HG02759 (cell line): Measurements from ENCODE around the gene ARPP21.

ENCODE experiments used
- ATAC-seq: cut with Tn5 transposase; IDR thresholded peaks from one replicate; pipeline ENCODE4 v1.9.1; 2021; ENCODE audit warnings: mild to moderate bottlenecking, moderate library complexity; ENCODE audit not compliant: unreplicated experiment

ARPP21 gene

DNA sequence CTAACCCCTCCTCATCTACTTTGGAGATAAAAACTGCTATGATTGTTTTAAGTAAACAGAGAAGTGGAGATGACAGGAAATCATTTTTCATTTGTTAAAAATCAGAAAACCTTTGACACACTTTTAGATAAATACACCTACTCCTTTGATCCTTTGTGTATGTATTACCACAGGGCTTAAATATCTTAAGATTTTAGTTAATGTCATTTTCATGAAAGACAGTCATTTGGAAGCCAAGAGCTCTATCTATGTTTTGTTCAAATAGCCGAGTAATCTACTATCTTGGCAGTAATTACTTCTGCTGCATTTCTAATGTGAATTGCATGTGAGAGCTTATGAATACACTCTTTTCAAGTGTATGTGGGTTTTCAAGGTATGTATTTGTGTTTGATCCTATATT is 2.0 kb downstream of the ARPP21 start:
- no peak for ATAC-seq

DNA sequence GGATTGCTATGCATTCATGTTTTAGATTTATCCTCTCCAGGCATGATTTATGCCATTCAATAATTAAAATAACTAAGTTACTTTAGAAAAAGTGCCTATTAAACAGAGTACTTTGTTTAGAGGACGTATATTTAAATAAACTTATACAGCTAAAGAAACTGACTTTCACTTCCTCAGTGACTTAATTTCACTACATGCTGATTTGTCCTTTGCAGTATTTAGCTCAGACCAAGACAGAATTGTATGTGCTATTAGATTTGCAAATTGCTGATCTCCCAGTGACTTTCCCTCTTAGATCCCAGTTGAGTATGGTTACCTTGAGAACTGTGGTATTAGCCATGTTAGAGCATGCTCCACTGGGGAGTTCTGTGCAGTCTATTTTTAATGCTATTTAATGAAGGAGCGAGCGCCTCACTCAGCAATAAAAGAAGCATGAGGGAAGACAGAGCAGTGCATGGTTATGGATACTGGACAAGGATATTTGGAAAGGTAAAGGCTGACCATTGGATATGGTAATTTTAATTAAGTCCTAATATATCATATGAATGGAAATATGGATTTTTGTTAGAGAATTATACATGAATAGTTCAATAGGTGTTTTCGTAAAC is 2.7 kb downstream of the ARPP21 start:
- no peak for ATAC-seq

DNA sequence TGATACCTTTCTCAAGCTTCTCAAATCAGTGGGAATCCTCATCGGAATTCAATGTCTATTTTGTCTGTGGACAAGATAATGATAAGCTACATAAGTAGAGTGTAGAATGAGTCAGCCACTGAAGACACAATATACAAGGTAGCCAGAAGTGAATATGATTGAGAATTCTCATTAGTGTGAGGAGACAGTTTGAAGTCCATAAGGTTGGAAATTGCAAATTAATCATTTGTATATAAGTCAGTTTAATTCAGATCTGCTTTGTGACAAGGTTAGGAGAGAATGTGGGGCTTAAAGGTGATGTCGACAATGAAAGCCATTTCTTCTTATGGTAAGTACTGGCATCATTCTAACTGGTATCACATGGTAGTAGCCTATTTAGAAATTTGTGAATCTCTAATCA is 4.2 kb downstream of the ARPP21 start:
- no peak for ATAC-seq

- no peak for ATAC-seq
Measured at GRCh38 chr3:35644451-35644850, 5.1 kb downstream of the ARPP21 start.

GRCh38 chr3:35645189-35645588 is 5.9 kb downstream of the ARPP21 start:
- ATAC-seq, result no peak

GRCh38 chr3:35646081-35646480 is 6.8 kb downstream of the ARPP21 start:
- ATAC-seq, result no peak

DNA sequence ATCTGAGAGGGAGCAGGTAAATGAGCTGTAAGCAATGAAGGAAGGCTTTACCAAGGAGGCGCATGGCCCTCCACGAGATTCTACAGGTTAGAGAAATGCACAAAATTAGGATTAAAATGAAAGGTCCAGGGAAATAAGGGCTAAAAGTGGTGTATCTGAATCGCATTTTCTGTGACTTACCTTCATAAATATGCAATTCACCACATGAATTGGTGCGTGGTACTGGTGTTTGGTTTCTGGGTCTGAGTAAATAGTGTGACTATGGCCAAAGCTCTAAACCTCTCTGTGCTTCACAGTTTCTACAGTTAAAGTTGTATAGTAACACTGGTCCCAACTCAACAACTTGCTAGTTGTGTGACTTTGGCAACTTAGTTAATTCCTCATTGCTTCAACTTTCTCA is 8.1 kb downstream of the ARPP21 start:
- no peak for ATAC-seq

GRCh38 chr3:35648347-35648746 is 9.0 kb downstream of the ARPP21 start:
- ATAC-seq, result no peak

GRCh38 chr3:35649405-35649804 is 10.1 kb downstream of the ARPP21 start:
- ATAC-seq, result no peak

- no peak for ATAC-seq
Measured at GRCh38 chr3:35651426-35651825, 12.1 kb downstream of the ARPP21 start.

DNA sequence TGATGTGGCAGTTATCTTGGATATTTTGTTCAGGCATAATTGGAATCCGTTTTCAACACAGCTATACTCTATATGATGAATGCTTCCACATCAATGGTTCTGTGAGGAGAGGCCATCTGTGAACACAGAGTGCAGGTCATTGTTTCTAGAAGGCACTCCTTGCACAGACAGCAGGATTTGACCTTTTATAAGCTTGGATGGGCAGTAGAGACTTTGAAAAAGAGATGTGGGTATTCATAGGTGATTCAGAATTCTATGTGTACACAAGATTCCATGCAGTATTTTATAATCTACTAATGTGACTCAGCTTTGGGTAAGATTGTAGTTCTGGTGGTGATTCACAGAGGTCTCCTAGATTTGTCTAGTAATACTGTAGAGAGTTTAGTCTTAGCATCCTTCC is 12.5 kb downstream of the ARPP21 start:
- no peak for ATAC-seq

DNA sequence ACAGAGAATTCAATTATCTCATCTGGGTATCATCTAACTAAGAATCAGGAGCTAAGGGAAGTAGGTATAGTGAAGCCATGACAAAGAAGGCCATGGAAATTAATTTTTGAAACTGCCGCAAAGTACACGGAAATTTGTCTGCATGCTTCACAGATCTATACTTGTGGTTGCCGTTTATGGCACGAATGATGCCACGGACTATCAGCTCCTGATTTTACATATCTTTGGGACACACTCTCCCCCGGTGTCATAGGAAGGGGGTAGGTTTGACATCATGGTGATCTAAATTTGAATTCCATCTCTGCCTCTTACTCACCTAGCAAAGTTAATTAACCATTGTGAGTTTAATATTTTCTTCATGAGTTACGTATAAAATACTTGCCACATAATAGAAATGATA is 14.0 kb downstream of the ARPP21 start:
- ATAC-seq, result no peak

- ATAC-seq, result no peak
Measured at GRCh38 chr3:35654476-35654875, 15.2 kb downstream of the ARPP21 start.

DNA sequence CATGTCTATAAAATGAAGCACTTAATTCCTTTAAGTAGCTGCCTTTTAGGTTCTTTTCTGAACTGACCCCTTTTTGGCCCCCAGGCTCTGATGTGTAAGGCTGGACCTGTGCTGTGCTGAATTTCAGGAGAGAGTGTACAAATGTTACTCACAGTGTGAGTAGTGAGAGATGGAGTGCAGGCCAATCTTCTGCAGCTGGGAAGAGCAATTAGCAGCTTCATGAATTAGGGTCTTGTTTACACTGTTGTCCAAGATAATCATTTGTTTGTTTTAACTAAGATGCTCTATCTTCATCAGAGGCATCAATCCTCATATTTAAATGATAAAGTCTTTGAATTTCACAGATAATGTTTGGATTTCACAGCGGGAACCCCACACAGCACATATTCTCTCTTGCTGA is 19.4 kb downstream of the ARPP21 start:
- no peak for ATAC-seq

DNA sequence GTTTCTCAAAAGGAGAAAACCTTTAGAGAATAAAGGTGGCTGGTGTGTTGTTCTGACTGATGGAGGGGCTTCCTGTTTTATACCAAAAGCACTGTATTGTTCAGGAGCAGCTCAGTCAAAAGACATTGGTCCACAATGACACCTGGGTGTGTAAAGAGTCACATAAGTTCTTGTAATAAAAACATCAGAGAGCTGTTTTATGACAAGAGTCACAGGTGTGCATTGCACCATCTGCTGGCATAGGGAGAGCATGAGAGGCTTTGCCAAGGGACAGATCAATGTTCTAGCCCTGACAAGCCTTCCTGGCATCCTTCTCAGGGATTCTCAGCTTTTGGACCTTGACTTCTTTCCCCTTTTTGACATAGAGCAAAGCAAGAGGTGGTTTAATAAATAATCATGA is 20.4 kb downstream of the ARPP21 start:
- ATAC-seq, result no peak

- no peak for ATAC-seq
Measured at GRCh38 chr3:35663471-35663870, 24.1 kb downstream of the ARPP21 start.

DNA sequence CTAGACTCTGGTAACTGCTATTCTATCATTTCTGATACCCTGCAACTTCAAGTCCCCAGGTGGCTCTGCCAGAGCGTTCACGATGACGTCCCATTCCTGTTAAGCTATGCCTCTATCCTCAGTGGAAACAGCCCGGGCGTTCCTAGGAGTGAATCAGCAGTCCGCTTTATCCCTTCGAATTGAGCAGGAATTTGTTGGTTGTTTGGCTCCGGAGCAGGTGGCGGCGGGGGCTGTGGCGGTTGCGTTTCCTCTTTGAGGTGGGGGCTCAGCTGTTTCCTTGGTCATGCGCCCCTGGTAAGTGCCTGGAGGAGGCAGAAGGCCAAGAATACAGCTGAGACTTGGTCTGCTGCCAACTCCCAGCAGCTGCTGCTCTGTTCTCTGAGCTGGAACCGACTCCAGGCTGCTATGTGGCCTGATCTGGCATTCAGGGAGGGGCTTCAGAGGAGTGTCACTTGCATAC is 25.2 kb downstream of the ARPP21 start:
- peak; percentile 83 for ATAC-seq

DNA sequence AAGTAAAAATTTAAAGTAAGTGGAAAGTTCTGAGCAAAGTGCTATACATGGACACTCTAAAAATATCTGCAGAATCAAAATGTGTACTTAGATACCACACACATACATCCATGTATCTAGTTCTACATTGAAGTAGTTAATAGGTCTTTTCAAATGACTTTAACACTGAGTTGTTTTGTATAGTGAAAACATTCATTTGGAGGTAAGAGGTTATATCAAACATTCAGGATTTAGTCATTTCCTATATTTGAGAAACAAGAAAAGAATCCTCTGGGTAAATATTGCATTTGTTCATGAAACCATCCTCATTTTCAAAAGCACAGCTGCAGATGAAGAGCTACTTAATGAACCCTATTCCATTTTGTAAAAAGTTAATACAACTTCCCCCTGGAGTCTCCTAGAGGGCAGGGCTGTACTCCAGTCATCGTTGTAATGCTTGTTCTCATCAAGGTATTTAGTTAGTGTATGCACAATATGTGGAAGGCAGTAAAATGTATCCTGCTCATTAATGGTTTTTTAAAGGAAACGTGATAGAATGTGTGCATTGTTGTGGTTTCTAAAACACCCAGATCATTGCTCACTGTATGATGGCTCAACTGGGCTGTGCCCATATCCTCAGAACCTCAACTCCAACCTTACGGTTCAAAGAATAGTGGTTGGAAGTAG is 26.2 kb downstream of the ARPP21 start:
- no peak for ATAC-seq

- no peak for ATAC-seq
Measured at GRCh38 chr3:35666888-35667287, 27.6 kb downstream of the ARPP21 start.

- no peak for ATAC-seq
Measured at GRCh38 chr3:35670408-35670965, 31.2 kb downstream of the ARPP21 start.

DNA sequence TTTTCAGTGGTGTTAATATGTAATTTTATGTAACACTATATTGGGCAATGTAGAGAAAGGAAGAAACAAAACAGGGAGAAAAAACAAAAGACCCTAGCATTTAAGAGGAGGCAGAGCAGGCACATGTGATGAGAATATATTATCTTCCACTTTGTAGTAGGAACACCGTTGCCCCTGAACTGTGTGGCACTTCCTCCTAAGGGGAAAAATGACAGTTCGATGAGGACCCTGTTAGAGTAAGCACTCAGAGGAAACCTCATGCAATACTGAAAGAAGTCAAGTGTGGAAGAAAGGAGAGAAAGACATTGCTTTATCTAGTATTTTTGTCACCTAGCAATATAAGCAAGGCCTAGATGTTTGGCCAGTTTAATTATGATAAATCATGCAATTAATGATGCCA is 32.2 kb downstream of the ARPP21 start:
- no peak for ATAC-seq

GRCh38 chr3:35673017-35673416 is 33.7 kb downstream of the ARPP21 start:
- ATAC-seq, result no peak
